Measurements from ENCODE around the gene SUGP1.

SUGP1 gene

GRCh38 chr19:19232261-19232721 lies 88.0 kb downstream of the SUGP1 start:
- no peak for TF ChIP-seq CTCF (IDR thresholded peaks at IDR 0.05; ENCODE audit: insufficient read depth, low read depth, low read length, missing control alignments)
- DNase-seq (ENCODE audit: low read depth), result no peak
- H3K4me3 ChIP-seq (ENCODE audit: low read length), result no peak overlapping the region

GRCh38 chr19:19230999-19231398 lies 89.3 kb downstream of the SUGP1 start:
- DNase-seq (ENCODE audit: low read depth), result no peak
- no peak for TF ChIP-seq CTCF (IDR thresholded peaks at IDR 0.05; ENCODE audit: insufficient read depth, low read depth, low read length, missing control alignments)
- no peak overlapping the region for H3K4me3 ChIP-seq (ENCODE audit: low read length)

GRCh38 chr19:19229701-19230100 lies 90.6 kb downstream of the SUGP1 start:
- TF ChIP-seq CTCF (IDR thresholded peaks at IDR 0.05; ENCODE audit: insufficient read depth, low read depth, low read length, missing control alignments), result no peak

GRCh38 chr19:19227217-19227616 lies 93.1 kb downstream of the SUGP1 start:
- no peak for DNase-seq (ENCODE audit: low read depth)
- no peak for TF ChIP-seq CTCF (IDR thresholded peaks at IDR 0.05; ENCODE audit: insufficient read depth, low read depth, low read length, missing control alignments)
- H3K4me3 ChIP-seq (ENCODE audit: low read length), result no peak overlapping the region

More at GRCh38 chr19:19229701-19230100, 90.6 kb downstream of the SUGP1 start:
- no peak overlapping the region for H3K4me3 ChIP-seq (ENCODE audit: low read length)
- no peak for DNase-seq (ENCODE audit: low read depth)

- TF ChIP-seq CTCF (IDR thresholded peaks at IDR 0.05; ENCODE audit: insufficient read depth, low read depth, low read length, missing control alignments), result no peak
- H3K4me3 ChIP-seq (ENCODE audit: low read length), result no peak overlapping the region
- no peak for DNase-seq (ENCODE audit: low read depth)
These were observed 93.6 kb downstream of the SUGP1 start for GRCh38 chr19:19226663-19227062.

- no peak for TF ChIP-seq CTCF (IDR thresholded peaks at IDR 0.05; ENCODE audit: insufficient read depth, low read depth, low read length, missing control alignments)
- DNase-seq (ENCODE audit: low read depth), result no peak
- no peak overlapping the region for H3K4me3 ChIP-seq (ENCODE audit: low read length)
These were observed 94.1 kb downstream of the SUGP1 start for GRCh38 chr19:19226204-19226603.

Data from epithelial cell of esophagus (primary cell).